H1 (cell line): ENCODE results near the gene SEC24B. TPM values are rescaled to one million over a fixed set of nuclear protein-coding genes. Genes with fewer than 3 reads are reported as not detected.

Experiments used
- CHD1 ChIP-seq: IDR thresholded peaks from 2 replicates; pipeline ENCODE4 v1.6.1; 2012; ENCODE audit warnings: low read depth, low read length, improper control_type of control experiment
- CTBP2 ChIP-seq: IDR thresholded peaks from 2 replicates; pipeline ENCODE4 v1.7.0; 2011; ENCODE audit warnings: borderline replicate concordance, mild to moderate bottlenecking, moderate library complexity, mixed read lengths, low read length; ENCODE audit not compliant: insufficient read depth, insufficient read length
- CTCF ChIP-seq, 3 experiments: IDR thresholded peaks; 1 replicate in 2 of 3; 2 replicates in 1 of 3; pipeline versions ENCODE4 v1.5.1 to v1.6.1; 2011; ENCODE audit warnings: low read length in 3 of 3, mild to moderate bottlenecking in 3 of 3, inconsistent platforms in 2 of 3, low read depth in 1 of 3, moderate library complexity in 1 of 3; ENCODE audit not compliant: insufficient read depth in 1 of 3; ENCODE audit errors: control extremely low read depth in 1 of 3
- HDAC2 ChIP-seq, 2 experiments: fragments of 300-600 bp in 1 of 2; sonication (generic) in 1 of 2; IDR thresholded peaks; 2 replicates each; pipeline ENCODE4 v1.6.1; 2011 to 2012; ENCODE audit warnings: low read depth in 2 of 2, low read length in 2 of 2, mild to moderate bottlenecking in 2 of 2, moderate library complexity in 2 of 2, borderline replicate concordance in 1 of 2, inconsistent platforms in 1 of 2
- PHF8 ChIP-seq: fragments of 200-600 bp; sonication (generic); conservative IDR thresholded peaks from 2 replicates; pipeline ENCODE4 v1.7.1; 2012; ENCODE audit warnings: low read depth, mild to moderate bottlenecking, inconsistent platforms, low read length, moderate library complexity
- POU5F1 ChIP-seq: IDR thresholded peaks from 2 replicates; pipeline ENCODE4 v1.6.1; 2011; ENCODE audit warnings: low read depth, mild to moderate bottlenecking, low read length, moderate library complexity
- TAF1 ChIP-seq: IDR thresholded peaks from 2 replicates; pipeline ENCODE4 v1.6.1; 2011; ENCODE audit warnings: mild to moderate bottlenecking, low read depth, low read length
- polyA plus RNA-seq, 7 experiments: library from polyadenylated mRNA; depleted of rRNA in 3 of 7; stranded (reverse) in 5 of 7; unstranded in 2 of 7; fragments of >200 nt in 5 of 7; fragments of 200-250 nt in 2 of 7; gene quantifications; 1 replicate in 5 of 7; 2 replicates in 1 of 7; 4 replicates in 1 of 7; pipeline versions ENCODE4 v1.2.1 to v1.2.3, GENCODE V29; 2011 to 2013; ENCODE audit warnings: missing spikeins in 2 of 7, mixed read lengths in 2 of 7
- total RNA-seq: library from RNA; stranded (reverse); fragmentation: NEBNext Ultra II Directional; extraction: Animal tissue kit (Norgen Biotek cat#: 25700); gene quantifications from 2 replicates; pipeline ENCODE4 v1.2.1, GENCODE V29; 2021
- TF ChIP-seq, protein P1 (sequence below): fragments of 300-600 bp; sonication (generic); IDR thresholded peaks from 2 replicates; pipeline ENCODE4 v1.7.1; 2012; ENCODE audit warnings: low read length, moderate library complexity, mild to moderate bottlenecking, inconsistent platforms; ENCODE audit not compliant: insufficient replicate concordance

Gene SEC24B
- total and polyA plus RNA-seq, 2 of the 8 experiments (the other 6 are each of a cell fraction or from before 2014, with no cell fraction given) = 25.6 to 30.9 TPM

- TF ChIP-seq, protein P1, sequence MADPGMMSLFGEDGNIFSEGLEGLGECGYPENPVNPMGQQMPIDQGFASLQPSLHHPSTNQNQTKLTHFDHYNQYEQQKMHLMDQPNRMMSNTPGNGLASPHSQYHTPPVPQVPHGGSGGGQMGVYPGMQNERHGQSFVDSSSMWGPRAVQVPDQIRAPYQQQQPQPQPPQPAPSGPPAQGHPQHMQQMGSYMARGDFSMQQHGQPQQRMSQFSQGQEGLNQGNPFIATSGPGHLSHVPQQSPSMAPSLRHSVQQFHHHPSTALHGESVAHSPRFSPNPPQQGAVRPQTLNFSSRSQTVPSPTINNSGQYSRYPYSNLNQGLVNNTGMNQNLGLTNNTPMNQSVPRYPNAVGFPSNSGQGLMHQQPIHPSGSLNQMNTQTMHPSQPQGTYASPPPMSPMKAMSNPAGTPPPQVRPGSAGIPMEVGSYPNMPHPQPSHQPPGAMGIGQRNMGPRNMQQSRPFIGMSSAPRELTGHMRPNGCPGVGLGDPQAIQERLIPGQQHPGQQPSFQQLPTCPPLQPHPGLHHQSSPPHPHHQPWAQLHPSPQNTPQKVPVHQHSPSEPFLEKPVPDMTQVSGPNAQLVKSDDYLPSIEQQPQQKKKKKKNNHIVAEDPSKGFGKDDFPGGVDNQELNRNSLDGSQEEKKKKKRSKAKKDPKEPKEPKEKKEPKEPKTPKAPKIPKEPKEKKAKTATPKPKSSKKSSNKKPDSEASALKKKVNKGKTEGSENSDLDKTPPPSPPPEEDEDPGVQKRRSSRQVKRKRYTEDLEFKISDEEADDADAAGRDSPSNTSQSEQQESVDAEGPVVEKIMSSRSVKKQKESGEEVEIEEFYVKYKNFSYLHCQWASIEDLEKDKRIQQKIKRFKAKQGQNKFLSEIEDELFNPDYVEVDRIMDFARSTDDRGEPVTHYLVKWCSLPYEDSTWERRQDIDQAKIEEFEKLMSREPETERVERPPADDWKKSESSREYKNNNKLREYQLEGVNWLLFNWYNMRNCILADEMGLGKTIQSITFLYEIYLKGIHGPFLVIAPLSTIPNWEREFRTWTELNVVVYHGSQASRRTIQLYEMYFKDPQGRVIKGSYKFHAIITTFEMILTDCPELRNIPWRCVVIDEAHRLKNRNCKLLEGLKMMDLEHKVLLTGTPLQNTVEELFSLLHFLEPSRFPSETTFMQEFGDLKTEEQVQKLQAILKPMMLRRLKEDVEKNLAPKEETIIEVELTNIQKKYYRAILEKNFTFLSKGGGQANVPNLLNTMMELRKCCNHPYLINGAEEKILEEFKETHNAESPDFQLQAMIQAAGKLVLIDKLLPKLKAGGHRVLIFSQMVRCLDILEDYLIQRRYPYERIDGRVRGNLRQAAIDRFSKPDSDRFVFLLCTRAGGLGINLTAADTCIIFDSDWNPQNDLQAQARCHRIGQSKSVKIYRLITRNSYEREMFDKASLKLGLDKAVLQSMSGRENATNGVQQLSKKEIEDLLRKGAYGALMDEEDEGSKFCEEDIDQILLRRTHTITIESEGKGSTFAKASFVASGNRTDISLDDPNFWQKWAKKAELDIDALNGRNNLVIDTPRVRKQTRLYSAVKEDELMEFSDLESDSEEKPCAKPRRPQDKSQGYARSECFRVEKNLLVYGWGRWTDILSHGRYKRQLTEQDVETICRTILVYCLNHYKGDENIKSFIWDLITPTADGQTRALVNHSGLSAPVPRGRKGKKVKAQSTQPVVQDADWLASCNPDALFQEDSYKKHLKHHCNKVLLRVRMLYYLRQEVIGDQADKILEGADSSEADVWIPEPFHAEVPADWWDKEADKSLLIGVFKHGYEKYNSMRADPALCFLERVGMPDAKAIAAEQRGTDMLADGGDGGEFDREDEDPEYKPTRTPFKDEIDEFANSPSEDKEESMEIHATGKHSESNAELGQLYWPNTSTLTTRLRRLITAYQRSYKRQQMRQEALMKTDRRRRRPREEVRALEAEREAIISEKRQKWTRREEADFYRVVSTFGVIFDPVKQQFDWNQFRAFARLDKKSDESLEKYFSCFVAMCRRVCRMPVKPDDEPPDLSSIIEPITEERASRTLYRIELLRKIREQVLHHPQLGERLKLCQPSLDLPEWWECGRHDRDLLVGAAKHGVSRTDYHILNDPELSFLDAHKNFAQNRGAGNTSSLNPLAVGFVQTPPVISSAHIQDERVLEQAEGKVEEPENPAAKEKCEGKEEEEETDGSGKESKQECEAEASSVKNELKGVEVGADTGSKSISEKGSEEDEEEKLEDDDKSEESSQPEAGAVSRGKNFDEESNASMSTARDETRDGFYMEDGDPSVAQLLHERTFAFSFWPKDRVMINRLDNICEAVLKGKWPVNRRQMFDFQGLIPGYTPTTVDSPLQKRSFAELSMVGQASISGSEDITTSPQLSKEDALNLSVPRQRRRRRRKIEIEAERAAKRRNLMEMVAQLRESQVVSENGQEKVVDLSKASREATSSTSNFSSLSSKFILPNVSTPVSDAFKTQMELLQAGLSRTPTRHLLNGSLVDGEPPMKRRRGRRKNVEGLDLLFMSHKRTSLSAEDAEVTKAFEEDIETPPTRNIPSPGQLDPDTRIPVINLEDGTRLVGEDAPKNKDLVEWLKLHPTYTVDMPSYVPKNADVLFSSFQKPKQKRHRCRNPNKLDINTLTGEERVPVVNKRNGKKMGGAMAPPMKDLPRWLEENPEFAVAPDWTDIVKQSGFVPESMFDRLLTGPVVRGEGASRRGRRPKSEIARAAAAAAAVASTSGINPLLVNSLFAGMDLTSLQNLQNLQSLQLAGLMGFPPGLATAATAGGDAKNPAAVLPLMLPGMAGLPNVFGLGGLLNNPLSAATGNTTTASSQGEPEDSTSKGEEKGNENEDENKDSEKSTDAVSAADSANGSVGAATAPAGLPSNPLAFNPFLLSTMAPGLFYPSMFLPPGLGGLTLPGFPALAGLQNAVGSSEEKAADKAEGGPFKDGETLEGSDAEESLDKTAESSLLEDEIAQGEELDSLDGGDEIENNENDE = no peak
- TF ChIP-seq CTCF (IDR thresholded peaks at IDR 0.05; ENCODE audit: control extremely low read depth in 1 of 3, insufficient read depth in 1 of 3, low read depth in 1 of 3, low read length in 3 of 3) (no peak), POU5F1 (no peak), CTBP2 (no peak), HDAC2 (IDR thresholded peaks at IDR 0.05; ENCODE audit: borderline replicate concordance in 1 of 2, low read depth in 2 of 2, low read length in 2 of 2) (no peak), CHD1 (no peak), TAF1 (no peak), PHF8 (no peak)
Observed at GRCh38 chr4:109547394-109547793, 113.8 kb downstream of the SEC24B start (continued).
